ENCODE data around the gene NPR3.

The NPR3 gene

GRCh38 chr5:32814620-32815019 is 103.5 kb downstream of the NPR3 start:
- DNase-seq, result no peak

GRCh38 chr5:32827981-32828380 is 116.9 kb downstream of the NPR3 start:
- DNase-seq, result no peak

- no peak for DNase-seq
Measured at GRCh38 chr5:32828492-32828891, 117.4 kb downstream of the NPR3 start.

DNA sequence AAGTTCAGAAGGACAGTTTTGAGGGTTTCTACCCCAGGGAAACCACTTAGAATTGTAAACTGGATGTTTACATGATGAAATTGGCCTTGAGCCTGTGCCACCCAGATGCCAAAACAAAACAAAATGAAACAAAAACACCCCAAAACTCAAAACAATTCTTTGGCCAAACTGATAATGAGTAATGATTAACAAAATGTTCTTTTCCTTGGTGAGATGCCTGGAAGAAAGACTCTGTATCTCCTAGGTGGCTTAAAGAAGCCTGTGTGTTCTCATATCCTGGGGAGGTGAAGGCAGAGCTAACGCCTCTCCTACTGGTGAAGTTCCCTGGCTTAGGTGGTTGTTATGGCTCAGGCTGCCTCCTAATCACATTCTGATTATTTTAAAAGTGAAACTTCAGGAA is 120.5 kb downstream of the NPR3 start:
- DNase-seq, result no peak

- DNase-seq, result no peak
Measured at GRCh38 chr5:32833127-32833526, 122.0 kb downstream of the NPR3 start.

DNA sequence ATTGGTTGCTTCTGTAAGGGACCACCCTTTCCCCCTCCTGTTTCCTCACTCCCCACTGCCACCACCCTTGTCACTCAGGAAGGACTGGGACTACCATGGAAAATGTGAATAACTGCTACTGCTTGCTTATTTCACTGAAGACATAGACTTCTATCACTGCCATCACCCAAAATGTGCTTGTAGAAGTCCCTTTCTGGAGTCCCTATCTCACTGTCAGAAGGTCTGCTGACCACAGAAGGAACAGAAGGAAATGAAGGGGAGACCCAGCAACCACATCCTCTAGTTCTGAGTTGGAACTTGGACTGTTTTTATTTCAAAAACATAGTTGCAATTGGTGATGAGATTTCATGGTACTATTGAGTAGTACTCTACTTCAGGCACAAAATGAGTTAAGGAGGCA is 122.5 kb downstream of the NPR3 start:
- no peak for DNase-seq

DNA sequence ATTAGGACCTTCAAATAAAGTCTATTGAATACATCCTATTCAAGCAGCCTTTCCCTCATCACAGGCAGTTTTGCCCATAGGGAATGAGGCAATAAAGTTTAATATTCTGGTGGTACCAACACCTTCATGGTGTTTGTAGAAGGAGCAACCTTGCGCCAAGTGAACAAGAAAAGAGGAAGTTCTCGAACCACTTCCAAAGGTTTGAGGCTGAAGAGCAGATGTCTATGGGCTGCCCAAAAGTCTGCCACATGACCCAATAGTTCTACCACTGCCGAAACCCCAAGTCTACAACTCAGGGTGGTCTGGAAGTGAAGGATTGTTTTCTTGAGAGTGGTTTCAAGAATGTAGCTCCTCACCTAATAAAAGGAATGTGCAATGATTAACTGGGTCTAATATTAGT is 123.1 kb downstream of the NPR3 start:
- no peak for DNase-seq

DNA sequence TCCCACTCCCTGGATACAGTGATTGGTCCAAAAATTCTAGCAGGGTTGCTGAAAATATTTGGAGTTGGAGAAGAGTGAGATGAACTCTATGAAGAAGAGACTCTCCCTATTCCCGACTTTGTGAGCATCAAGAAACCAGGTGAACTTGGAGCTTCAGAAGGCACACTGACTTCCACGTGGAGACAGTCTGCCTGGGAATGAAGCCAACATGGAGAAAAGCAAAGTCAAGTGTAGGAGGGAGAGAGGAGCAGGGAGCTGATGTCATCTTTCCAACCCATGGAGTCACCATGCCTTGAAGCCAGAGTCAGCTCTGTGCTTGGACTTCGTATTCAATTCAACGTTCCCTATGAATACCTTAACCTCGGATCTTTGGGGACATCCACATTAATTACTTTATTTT is 125.1 kb downstream of the NPR3 start:
- DNase-seq, result no peak

- DNase-seq, result no peak
Measured at GRCh38 chr5:32837211-32837610, 126.1 kb downstream of the NPR3 start.

DNA sequence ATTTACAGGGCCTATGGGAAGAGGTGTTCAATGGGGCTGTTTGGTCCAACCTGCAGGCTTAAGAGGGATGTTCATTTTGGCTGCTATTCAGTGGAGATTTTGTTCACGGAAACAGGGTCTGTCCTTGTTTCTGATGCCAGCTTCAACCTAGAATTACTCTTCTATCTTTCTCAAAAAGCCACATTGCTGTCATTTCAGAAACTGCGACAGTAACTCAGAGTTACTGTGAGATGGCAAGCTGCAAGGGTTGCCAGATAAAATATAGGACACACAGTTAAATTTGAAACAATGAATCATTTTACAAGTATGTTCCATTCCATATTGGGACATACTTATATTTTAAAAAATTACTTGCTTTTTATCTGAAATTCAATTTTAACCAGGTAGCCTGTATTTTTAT is 128.0 kb downstream of the NPR3 start:
- no peak for DNase-seq

- no peak for DNase-seq
Measured at GRCh38 chr5:32840606-32841005, 129.5 kb downstream of the NPR3 start.

Measured in suppressor macrophage treated with lipopolysaccharide for 4 hours (primary cell).